Endodermal cell (in vitro differentiated cells): ENCODE results near the gene CORO2B. TPM values are rescaled to one million over a fixed set of nuclear protein-coding genes. Genes with fewer than 3 reads are reported as not detected.

ENCODE experiments used
- DNase-seq: peaks from one replicate; pipeline ENCODE4 v3.0.0-alpha.2; 2017
- H3K27ac ChIP-seq: 2 replicates; pipeline ENCODE4 v1.5.1; 2013; ENCODE audit warnings: mild to moderate bottlenecking, low read depth, low read length, moderate library complexity
- H3K27me3 ChIP-seq: 2 replicates; pipeline ENCODE4 v1.6.1; 2013; ENCODE audit warnings: mild to moderate bottlenecking, low read length, moderate library complexity; ENCODE audit not compliant: insufficient read depth, control insufficient read depth, poor library complexity, severe bottlenecking
- H3K36me3 ChIP-seq: 2 replicates; pipeline ENCODE4 v1.7.0; 2013; ENCODE audit warnings: mild to moderate bottlenecking, low read length, moderate library complexity; ENCODE audit not compliant: control insufficient read depth, insufficient read depth
- H3K4me1 ChIP-seq: one replicate; pipeline ENCODE4 v1.7.0; 2013; ENCODE audit warnings: low read length; ENCODE audit not compliant: control insufficient read depth, insufficient read depth
- H3K4me3 ChIP-seq: 2 replicates; pipeline ENCODE4 v1.5.1; 2013; ENCODE audit warnings: mild to moderate bottlenecking, low read length, moderate library complexity
- H3K9ac ChIP-seq: 2 replicates; pipeline ENCODE4 v1.6.1; 2013; ENCODE audit warnings: mild to moderate bottlenecking, low read length, moderate library complexity; ENCODE audit not compliant: poor library complexity, severe bottlenecking; ENCODE audit errors: extremely low read depth
- H3K9me3 ChIP-seq: 2 replicates; pipeline ENCODE4 v1.6.1; 2013; ENCODE audit warnings: mild to moderate bottlenecking, low read length, moderate library complexity; ENCODE audit not compliant: control insufficient read depth
- H3K27ac Mint-ChIP-seq: 2 replicates; pipeline ENCODE4 v1.8.0; 2020; ENCODE audit warnings: mixed read lengths
- H3K27me3 Mint-ChIP-seq: 2 replicates; pipeline ENCODE4 v1.8.0; 2021; ENCODE audit warnings: mild to moderate bottlenecking, mixed read lengths; ENCODE audit not compliant: insufficient read depth
- H3K36me3 Mint-ChIP-seq: 2 replicates; pipeline ENCODE4 v1.8.0; 2020; ENCODE audit warnings: low read depth, mixed read lengths
- H3K4me1 Mint-ChIP-seq: 2 replicates; pipeline ENCODE4 v1.8.0; 2020; ENCODE audit warnings: mixed read lengths
- H3K4me3 Mint-ChIP-seq: 2 replicates; pipeline ENCODE4 v1.8.0; 2020; ENCODE audit warnings: mild to moderate bottlenecking, moderate library complexity, mixed read lengths
- H3K9me3 Mint-ChIP-seq: 2 replicates; pipeline ENCODE4 v1.8.0; 2020; ENCODE audit warnings: mild to moderate bottlenecking, mixed read lengths
- CTCF ChIP-seq: fragments of 200-600 bp; sonication (generic); conservative IDR thresholded peaks from 2 replicates; pipeline ENCODE4 v1.5.0; 2021; ENCODE audit warnings: antibody characterized with exemption, mild to moderate bottlenecking
- WGBS, 2 experiments: methylation state at CpG; one replicate each; pipeline versions ENCODE4 v1.1.5 to v1.1.7; 2013; ENCODE audit warnings: missing lambda C conversion rate in 2 of 2, mixed read lengths in 1 of 2; ENCODE audit not compliant: insufficient coverage in 1 of 2, insufficient read length in 1 of 2; 5-methylcytosine and 5-hydroxymethylcytosine counted together
- total RNA-seq, 2 donors: library from RNA; stranded (reverse); fragmentation: NEBNext Ultra II Directional in 1 of 2; extraction: Animal tissue kit (Norgen Biotek cat#: 25700) in 1 of 2; gene quantifications; 2 replicates in 1 of 2; 3 replicates in 1 of 2; pipeline ENCODE4 v1.2.1, GENCODE V29; 2021

CORO2B gene
- total RNA-seq, 2 donors from 2014 or later, result 1.1 to 1.2 TPM

- Histone ChIP-seq H3K4me3 (no peak overlapping the region), H3K27ac (no peak overlapping the region), H3K36me3 (no peaks in the 10 kb centered on the region), H3K9me3 (no peaks in the 10 kb centered on the region), H3K4me1 (no peaks in the 10 kb centered on the region), H3K27me3 (peaks cover 7% of the 10 kb centered on the region), H3K9ac (no peak overlapping the region)
- Mint-ChIP-seq H3K9me3 (no peaks in the 10 kb centered on the region), H3K27me3 (peaks cover 10% of the 10 kb centered on the region), H3K4me1 (peaks cover 7% of the 10 kb centered on the region), H3K27ac (no peak overlapping the region), H3K36me3 (no peaks in the 10 kb centered on the region), H3K4me3 (no peak overlapping the region)
- TF ChIP-seq CTCF, result no peak
- no peak for DNase-seq
Measured at GRCh38 chr15:68565234-68565633, 13.6 kb upstream of the CORO2B start.

- Mint-ChIP-seq H3K9me3 (no peaks in the 10 kb centered on the region), H3K27ac (no peak overlapping the region), H3K4me3 (no peak overlapping the region), H3K36me3 (no peaks in the 10 kb centered on the region), H3K4me1 (peaks cover 7% of the 10 kb centered on the region), H3K27me3 (peaks cover 6% of the 10 kb centered on the region)
- H3K9ac ChIP-seq, result no peak overlapping the region
- H3K27ac ChIP-seq, result no peak overlapping the region
- peaks cover 2% of the 10 kb centered on the region for H3K27me3 ChIP-seq
- DNase-seq, result peak; percentile 56
- H3K4me1 ChIP-seq, result no peaks in the 10 kb centered on the region
- no peak for TF ChIP-seq CTCF
- no peaks in the 10 kb centered on the region for H3K9me3 ChIP-seq
- H3K4me3 ChIP-seq, result no peak overlapping the region
- 82 to 100% methylated on average over 1 to 4 of the region's 4 CpGs for whole genome bisulfite sequencing, 2 experiments
- H3K36me3 ChIP-seq, result no peaks in the 10 kb centered on the region
Measured at GRCh38 chr15:68565726-68566125, 13.1 kb upstream of the CORO2B start.

- no peaks in the 10 kb centered on the region for H3K36me3 Mint-ChIP-seq
- H3K4me3 ChIP-seq, result no peak overlapping the region
- DNase-seq, result peak; percentile 52
- no peaks in the 10 kb centered on the region for H3K36me3 ChIP-seq
- H3K4me1 Mint-ChIP-seq, result peaks cover 7% of the 10 kb centered on the region
- H3K27me3 Mint-ChIP-seq, result peaks cover 3% of the 10 kb centered on the region
- H3K27me3 ChIP-seq, result no peaks in the 10 kb centered on the region
- no peak overlapping the region for H3K9ac ChIP-seq
- H3K4me1 ChIP-seq, result no peaks in the 10 kb centered on the region
- no peaks in the 10 kb centered on the region for H3K9me3 ChIP-seq
- H3K27ac ChIP-seq, result no peak overlapping the region
- WGBS, 2 experiments, result 53 to 69% methylated on average over 6 to 9 of the region's 9 CpGs
- no peak overlapping the region for H3K4me3 Mint-ChIP-seq
- no peak overlapping the region for H3K27ac Mint-ChIP-seq
- no peak for TF ChIP-seq CTCF
- H3K9me3 Mint-ChIP-seq, result no peaks in the 10 kb centered on the region
Measured at GRCh38 chr15:68566377-68566954, 12.3 kb upstream of the CORO2B start.
